Lower leg skin (tissue), 4 donors: ENCODE results near the gene CDRT15. TPM values are rescaled to one million over a fixed set of nuclear protein-coding genes. Genes with fewer than 3 reads are reported as not detected.
"Not testable (repeated sequence)": the region's sequence is repeated elsewhere in the genome, so short reads cannot be mapped to it uniquely, and the experiment has no call there.

ENCODE experiments used
- DNase-seq, 2 donors: peaks; one replicate each; pipeline ENCODE4 v3.0.0-alpha.2; 2019; ENCODE audit warnings: low spot score in 2 of 2
- H3K4me3 ChIP-seq: fragments of 200-600 bp; sonication (generic); 2 replicates; pipeline ENCODE4 v1.5.1; 2017; ENCODE audit warnings: mild to moderate bottlenecking, low read depth; ENCODE audit not compliant: poor library complexity, severe bottlenecking
- POLR2A ChIP-seq, 2 donors: fragments of 450-650 bp; IDR thresholded peaks; one replicate each; pipeline ENCODE4 v1.6.1; 2016 to 2017; ENCODE audit warnings: antibody characterized with exemption in 2 of 2, mild to moderate bottlenecking in 1 of 2, moderate library complexity in 1 of 2
- WGBS, 2 donors: methylation state at CpG; one replicate each; pipeline ENCODE4 v1.1.5; 2018; 5-methylcytosine and 5-hydroxymethylcytosine counted together
- intact Hi-C: fragments of 100-400 bp; cut with DNase I; formaldehyde crosslinking; loops from one replicate; pipeline ENCODE4 v1.15.0; 2023; ENCODE audit warnings: low total_unique reads
- total RNA-seq, 4 donors: library from RNA; depleted of rRNA; stranded (reverse); fragments of >200 nt; gene quantifications; one replicate each; pipeline ENCODE4 v1.1.0, GENCODE V29; 2016
- TF ChIP-seq, protein P1 (sequence below), 3 donors: fragments of 450-650 bp; IDR thresholded peaks; one replicate each; pipeline ENCODE4 v1.5.1; 2016; ENCODE audit warnings: antibody characterized with exemption in 3 of 3, mild to moderate bottlenecking in 3 of 3, moderate library complexity in 2 of 3

The CDRT15 gene
- total RNA-seq: not detected

DNA sequence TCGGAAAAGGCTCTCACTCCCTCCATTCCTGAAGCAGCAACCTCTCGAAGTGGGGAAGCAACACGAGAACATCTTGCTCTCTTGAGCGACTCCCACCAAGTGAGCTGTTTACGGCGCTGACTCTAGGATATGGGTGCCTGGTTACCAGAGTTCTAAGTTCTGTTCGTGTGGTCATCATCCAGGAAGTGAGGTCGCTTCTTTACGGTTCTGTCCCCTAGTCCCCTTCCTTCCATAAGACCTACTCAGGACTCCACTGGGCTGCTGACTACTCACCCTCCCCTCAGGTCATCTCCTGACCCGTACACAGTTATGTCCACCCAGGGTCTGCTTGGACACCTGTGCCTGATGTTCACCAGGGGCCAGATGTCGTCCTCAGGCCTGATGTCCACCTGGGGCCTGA is at the start of gene CDRT15:
Gene CDRT15 (minus strand): TSS at position 101 of the 400 bp plus-strand sequence. CDS start 29 bp downstream, at position 72.
- 91 to 95% methylated on average over 10 to 11 of the region's 11 CpGs for WGBS, 2 donors
- intact Hi-C loops, DNase-seq, H3K4me3 ChIP-seq: not testable (repeated sequence)

DNA sequence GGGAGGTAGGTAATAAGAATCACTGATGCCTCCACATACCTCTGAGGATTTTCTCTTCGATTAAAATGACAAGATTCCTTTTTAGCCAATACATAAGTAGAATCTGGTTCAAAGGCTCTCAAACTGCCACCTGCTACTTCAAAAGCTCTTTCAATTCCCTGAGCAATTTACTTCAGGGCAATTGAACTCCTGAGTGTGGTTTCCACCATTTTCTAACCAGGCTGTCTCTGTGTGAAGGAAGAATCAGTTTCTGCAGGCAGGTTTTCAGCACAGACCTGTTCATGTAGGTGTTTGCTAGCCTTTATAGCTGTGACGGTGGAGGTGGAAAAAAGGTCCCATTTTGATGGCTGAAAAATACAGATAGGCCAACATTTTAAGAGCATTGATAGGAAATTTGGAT is 46.1 kb upstream of the CDRT15 start:
- no peak for TF ChIP-seq POLR2A (IDR thresholded peaks at IDR 0.05)
- TF ChIP-seq, protein P1, sequence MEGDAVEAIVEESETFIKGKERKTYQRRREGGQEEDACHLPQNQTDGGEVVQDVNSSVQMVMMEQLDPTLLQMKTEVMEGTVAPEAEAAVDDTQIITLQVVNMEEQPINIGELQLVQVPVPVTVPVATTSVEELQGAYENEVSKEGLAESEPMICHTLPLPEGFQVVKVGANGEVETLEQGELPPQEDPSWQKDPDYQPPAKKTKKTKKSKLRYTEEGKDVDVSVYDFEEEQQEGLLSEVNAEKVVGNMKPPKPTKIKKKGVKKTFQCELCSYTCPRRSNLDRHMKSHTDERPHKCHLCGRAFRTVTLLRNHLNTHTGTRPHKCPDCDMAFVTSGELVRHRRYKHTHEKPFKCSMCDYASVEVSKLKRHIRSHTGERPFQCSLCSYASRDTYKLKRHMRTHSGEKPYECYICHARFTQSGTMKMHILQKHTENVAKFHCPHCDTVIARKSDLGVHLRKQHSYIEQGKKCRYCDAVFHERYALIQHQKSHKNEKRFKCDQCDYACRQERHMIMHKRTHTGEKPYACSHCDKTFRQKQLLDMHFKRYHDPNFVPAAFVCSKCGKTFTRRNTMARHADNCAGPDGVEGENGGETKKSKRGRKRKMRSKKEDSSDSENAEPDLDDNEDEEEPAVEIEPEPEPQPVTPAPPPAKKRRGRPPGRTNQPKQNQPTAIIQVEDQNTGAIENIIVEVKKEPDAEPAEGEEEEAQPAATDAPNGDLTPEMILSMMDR (IDR thresholded peaks at IDR 0.05): no peak
- intact Hi-C loops: no loop called here
- H3K4me3 ChIP-seq: no peak overlapping the region
- DNase-seq: no peak
- WGBS, 2 donors: 63 to 80% methylated on average over 2 of the region's 2 CpGs

DNA sequence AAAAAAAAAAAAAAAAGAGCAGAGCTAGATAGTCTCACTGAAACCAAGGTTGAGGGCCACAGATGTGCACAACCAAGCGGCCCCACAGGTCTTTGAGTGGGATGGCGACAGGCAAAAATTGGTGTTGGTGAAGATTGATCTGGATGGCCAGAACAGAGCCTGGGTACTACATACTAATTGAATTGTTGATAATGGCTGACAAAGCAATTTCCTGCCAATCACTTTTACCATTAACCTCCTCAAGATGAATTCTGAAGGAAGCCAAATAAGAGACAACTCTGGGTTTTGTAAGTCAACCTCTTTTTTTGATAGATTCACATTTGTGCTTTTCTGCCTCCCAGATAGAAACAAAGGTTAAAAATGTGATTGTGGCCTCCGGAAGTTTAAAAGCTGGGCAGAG is 44.9 kb upstream of the CDRT15 start:
- WGBS, 2 donors: 91 to 96% methylated on average over 3 of the region's 3 CpGs
- intact Hi-C loops: no loop called here

DNA sequence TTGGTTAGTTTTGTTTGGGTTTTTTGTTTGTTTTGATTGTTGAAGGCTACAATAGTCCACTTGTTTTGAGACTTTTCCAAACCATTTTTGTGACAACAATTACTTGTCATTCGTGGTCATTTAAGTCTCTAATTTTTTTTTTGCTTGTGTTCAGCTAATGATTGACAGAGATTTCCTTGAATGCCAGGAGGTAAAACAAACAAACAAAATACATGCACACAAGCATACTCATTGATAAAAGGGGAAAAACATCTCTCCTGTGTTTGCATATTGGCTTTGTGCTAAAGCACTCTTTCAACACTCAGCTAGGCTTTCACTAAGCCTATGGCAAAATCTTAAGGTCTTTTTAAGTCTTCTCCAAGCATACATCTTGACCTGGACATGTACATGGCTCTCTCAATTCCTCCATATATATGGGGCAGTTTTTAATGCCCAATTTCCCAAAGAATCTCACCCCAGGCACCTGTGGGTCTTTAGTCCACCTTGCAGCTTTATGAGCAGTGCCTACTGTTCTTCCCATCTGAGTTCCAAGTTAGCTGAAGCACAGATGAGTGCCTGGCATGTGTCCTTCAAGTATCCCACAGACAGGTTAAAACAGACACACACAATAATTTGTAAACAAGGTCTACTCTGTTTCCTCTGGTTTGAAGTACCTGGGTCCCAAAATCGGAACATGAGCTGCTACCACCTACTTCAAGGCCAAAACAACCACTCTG is 40.0 kb upstream of the CDRT15 start:
- H3K4me3 ChIP-seq: no peak overlapping the region
- no peak for DNase-seq
- intact Hi-C loops: no loop called here
- TF ChIP-seq, protein P1 (IDR thresholded peaks at IDR 0.05): no peak
- no peak for TF ChIP-seq POLR2A (IDR thresholded peaks at IDR 0.05)
- WGBS, 2 donors: 75 to 81% methylated on average over 2 of the region's 2 CpGs

More for the DNA sequence above, 44.9 kb upstream of the CDRT15 start:
- no peak overlapping the region for H3K4me3 ChIP-seq
- TF ChIP-seq POLR2A (IDR thresholded peaks at IDR 0.05): no peak
- TF ChIP-seq, protein P1 (IDR thresholded peaks at IDR 0.05): no peak
- DNase-seq: no peak

DNA sequence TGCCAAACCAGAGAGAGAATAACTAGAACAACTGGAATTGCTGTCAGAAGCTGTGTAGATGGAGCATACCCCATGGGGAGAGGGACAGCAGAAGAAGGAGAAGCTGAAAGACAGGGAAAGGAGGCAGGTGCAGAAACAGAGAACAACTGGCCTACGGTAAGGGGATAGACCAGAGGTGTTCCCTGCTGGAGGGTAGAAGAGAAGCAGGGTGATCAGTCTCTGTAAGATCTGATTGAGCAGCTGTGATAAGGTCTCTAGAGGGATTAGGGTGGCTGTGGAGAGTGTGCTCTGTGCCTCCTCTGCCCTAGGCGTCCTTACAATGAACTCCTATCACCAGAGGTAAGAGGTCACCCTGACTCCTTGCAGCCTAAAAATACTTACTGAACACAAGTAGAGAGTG is 33.8 kb upstream of the CDRT15 start:
- intact Hi-C loops: no loop called here
- TF ChIP-seq, protein P1 (IDR thresholded peaks at IDR 0.05): no peak
- TF ChIP-seq POLR2A (IDR thresholded peaks at IDR 0.05): no peak
- DNase-seq: no peak
- 89 to 92% methylated on average over 2 of the region's 2 CpGs for WGBS, 2 donors
- H3K4me3 ChIP-seq: no peak overlapping the region

DNA sequence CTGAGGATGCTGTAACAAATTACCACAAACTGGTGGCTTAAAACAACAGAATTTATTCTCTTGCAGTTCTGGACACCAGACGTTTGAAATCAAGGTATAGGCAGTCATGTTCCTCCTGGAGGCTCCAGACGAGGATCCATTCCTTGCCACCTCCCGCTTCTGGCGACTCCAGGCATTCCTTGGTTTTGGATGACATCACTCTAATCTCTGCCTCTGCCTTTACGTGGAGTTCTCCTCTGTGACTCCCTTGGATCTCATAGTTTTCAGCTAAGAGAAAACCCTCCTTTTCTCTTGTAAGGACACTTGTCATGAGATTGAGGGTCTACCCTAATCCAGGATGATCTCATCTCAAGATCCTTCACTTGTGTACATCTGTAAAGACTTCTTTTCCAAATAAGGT is 32.8 kb upstream of the CDRT15 start:
- 44 to 53% methylated on average over 5 of the region's 5 CpGs for WGBS, 2 donors
- TF ChIP-seq, protein P1 (IDR thresholded peaks at IDR 0.05): no peak
- no peak for TF ChIP-seq POLR2A (IDR thresholded peaks at IDR 0.05)
- DNase-seq: no peak
- intact Hi-C loops: no loop called here
- no peak overlapping the region for H3K4me3 ChIP-seq
